ENCODE results near the gene CPSF3. TPM values are rescaled to one million over a fixed set of nuclear protein-coding genes. Genes with fewer than 3 reads are reported as not detected.

CPSF3 gene
- total and polyA plus RNA-seq, 12 donors: 12.8 to 19.8 (median 16.1) TPM

- Histone ChIP-seq H3K4me3 (no peak overlapping the region), H3K36me3 (peaks cover 0 to 96% (median 0%) of the 10 kb centered on the region in 9 donors), H3K4me1 (peaks cover 0 to 32% (median 10%) of the 10 kb centered on the region in 9 donors), H3K9me3 (no peaks in the 10 kb centered on the region), H3K27ac (peak overlapping the region; percentile 37 to 81 (median 58)), H3K27me3 (no peaks in the 10 kb centered on the region)
- peak; percentile 42 to 79 (median 66) for ATAC-seq
- TF ChIP-seq CTCF (IDR thresholded peaks at IDR 0.05): no peak
- 78 to 79% methylated on average over 20 of the region's 20 CpGs for WGBS, 2 donors
- peak in 1 of 2 donors; percentile 47 for DNase-seq
- intact Hi-C loops (cut with DNase I): no loop called here
These were observed 24.3 kb upstream of the CPSF3 start for GRCh38 chr2:9398881-9399780.

GRCh38 chr2:9400268-9401058, 23.0 kb upstream of the CPSF3 start:
- no peak for TF ChIP-seq CTCF (IDR thresholded peaks at IDR 0.05)
- intact Hi-C loops (cut with DNase I): no loop called here
- DNase-seq (no peak), ATAC-seq (no peak)
- no peaks in the 10 kb centered on the region for H3K27me3 ChIP-seq
- no peaks in the 10 kb centered on the region for H3K9me3 ChIP-seq
- WGBS, 2 donors: 92 to 94% methylated on average over 11 to 12 of the region's 12 CpGs
- peaks cover 0 to 96% (median 0%) of the 10 kb centered on the region in 9 donors for H3K36me3 ChIP-seq
- no peak overlapping the region for H3K27ac ChIP-seq
- no peak overlapping the region for H3K4me3 ChIP-seq
- H3K4me1 ChIP-seq: peaks cover 0 to 37% (median 11%) of the 10 kb centered on the region in 9 donors

- H3K9me3 ChIP-seq: no peaks in the 10 kb centered on the region
- no peak overlapping the region for H3K27ac ChIP-seq
- H3K36me3 ChIP-seq: peaks cover 0 to 94% (median 0%) of the 10 kb centered on the region in 9 donors
- ATAC-seq: peak in 2 of 8 donors; percentile 3 to 58
- H3K4me3 ChIP-seq: no peak overlapping the region
- 95 to 96% methylated on average over 12 of the region's 12 CpGs for WGBS, 2 donors
- no peaks in the 10 kb centered on the region for H3K27me3 ChIP-seq
- no peak for DNase-seq
- intact Hi-C loops (cut with DNase I): no loop called here
- TF ChIP-seq CTCF (IDR thresholded peaks at IDR 0.05): no peak
- peaks cover 0 to 37% (median 11%) of the 10 kb centered on the region in 9 donors for H3K4me1 ChIP-seq
These were observed 22.4 kb upstream of the CPSF3 start for GRCh38 chr2:9401059-9401547.
